Adrenal gland (tissue), 5 donors: Measurements from ENCODE around the gene COL8A1.

Experiments
- CTCF ChIP-seq, 6 experiments: fragments of 450-650 bp in 4 of 6; fragments of 200-600 bp in 2 of 6; sonication (generic) in 1 of 6; IDR thresholded peaks; 1 replicate in 5 of 6; 2 replicates in 1 of 6; pipeline versions ENCODE4 v1.5.1 to v1.8.0; 2016 to 2021; ENCODE audit warnings: antibody characterized with exemption in 6 of 6, mild to moderate bottlenecking in 2 of 6, moderate library complexity in 1 of 6
- POLR2A ChIP-seq, 2 donors: fragments of 450-650 bp; IDR thresholded peaks; one replicate each; pipeline ENCODE4 v1.6.1; 2017; ENCODE audit warnings: antibody characterized with exemption in 2 of 2, mild to moderate bottlenecking in 2 of 2, moderate library complexity in 1 of 2
- donor health status: DM: no; HTN: no; CAD: no.

GRCh38 chr3:99714146-99714545 is 75.8 kb downstream of the COL8A1 start:
- TF ChIP-seq POLR2A (IDR thresholded peaks at IDR 0.05) (no peak), CTCF (IDR thresholded peaks at IDR 0.05) (no peak)
